ENCODE data around the gene MBD6.

MBD6 gene

DNA sequence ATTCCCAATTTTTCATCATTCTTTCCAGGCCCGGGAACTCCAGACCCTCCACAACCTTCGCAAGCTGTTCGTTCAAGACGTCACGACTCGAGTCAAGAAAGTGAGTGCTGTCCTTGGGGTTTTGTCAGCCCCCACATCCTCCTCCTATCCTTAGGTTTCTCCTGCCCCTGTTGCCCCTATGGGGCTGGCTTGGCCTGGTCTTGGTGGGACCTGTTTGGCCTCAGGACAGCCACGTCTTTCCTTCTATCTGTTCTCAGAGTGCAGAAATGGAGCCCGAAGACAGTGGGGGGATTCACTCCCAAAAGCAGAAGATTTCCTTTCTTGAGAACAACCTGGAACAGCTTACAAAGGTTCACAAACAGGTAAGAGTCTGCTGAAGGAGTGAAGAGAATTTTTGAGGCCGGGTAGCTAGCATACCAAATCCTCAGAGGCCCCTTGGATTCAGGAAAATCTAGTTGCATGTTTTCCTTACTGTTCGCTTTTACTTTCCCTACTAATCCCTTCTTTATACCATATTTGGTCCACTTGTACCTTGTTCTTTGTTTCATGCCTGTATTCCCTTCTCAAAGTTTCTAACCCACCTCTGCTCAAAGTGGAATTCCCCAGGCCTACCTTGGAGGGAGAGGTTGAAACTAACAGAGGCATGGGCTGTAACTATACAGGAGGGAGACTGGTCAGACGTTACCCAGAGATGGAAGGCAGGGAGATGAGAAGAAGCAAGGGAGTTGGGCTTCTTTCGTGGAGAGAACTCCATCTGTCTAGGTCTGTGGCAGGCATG, 55.5 kb downstream of the MBD6 start:
- DNase-seq, result no peak

DNA sequence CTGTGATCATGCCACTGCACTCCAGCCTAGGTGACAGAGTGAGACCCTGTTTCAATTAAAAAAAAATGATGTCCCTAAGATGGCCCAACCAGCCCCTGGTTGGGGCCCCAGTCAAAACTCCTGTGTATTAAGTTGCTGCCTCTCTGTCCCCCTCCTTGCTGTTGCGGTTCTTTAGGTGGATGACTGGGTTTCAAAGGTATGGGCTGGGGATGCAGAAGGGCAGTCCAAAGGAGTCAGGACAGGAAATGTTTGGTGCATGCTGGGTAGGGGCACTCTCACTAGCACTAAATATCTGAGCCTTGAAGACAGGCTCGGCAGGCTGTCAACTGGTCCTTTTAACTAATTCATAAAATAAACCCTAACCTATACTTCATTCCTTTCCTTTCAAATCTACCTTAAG, 56.4 kb downstream of the MBD6 start:
- DNase-seq, result no peak

All from NCI-H446 (cell line).